ENCODE data around the gene CD300A.

The CD300A gene

DNA sequence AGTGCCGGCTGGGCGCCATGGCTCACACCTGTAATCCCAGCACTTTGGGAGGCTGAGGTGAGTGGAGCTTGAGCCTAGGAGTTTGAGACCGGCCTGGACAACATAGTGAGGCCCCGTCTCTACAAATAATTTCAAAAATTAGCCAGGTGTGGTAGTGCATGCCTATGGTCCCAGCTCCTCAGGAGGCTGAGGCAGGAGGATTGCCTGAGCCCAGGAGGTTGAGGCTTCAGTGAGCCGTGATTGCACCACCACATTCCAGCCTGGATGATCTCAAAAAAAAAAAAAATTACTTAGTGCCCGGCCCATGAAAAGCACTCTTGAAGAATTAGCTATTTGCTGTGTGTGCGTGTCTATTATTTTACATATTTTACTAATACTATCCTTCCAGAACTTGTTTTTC is 24.9 kb upstream of the CD300A start:
- DNase-seq, result no peak

DNA sequence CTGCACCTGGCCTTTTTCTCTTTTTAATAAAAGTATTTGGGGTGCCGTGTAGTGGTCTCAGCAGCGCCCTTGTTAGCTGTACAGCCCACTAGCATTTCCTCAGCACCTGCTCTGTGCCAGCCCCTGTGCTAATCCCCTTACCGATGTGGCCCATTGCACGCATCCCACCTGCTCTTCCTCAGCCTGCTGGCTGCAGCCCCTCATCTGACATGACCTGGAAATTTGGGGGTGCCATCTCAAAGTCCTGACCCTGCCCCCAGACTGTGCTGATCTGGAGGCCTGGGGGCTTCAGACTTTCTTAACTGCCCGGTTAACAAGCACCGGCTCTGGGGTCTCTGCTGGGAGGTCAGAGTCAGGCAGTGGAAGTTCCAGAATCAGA is 24.2 kb upstream of the CD300A start:
- DNase-seq, result no peak

DNA sequence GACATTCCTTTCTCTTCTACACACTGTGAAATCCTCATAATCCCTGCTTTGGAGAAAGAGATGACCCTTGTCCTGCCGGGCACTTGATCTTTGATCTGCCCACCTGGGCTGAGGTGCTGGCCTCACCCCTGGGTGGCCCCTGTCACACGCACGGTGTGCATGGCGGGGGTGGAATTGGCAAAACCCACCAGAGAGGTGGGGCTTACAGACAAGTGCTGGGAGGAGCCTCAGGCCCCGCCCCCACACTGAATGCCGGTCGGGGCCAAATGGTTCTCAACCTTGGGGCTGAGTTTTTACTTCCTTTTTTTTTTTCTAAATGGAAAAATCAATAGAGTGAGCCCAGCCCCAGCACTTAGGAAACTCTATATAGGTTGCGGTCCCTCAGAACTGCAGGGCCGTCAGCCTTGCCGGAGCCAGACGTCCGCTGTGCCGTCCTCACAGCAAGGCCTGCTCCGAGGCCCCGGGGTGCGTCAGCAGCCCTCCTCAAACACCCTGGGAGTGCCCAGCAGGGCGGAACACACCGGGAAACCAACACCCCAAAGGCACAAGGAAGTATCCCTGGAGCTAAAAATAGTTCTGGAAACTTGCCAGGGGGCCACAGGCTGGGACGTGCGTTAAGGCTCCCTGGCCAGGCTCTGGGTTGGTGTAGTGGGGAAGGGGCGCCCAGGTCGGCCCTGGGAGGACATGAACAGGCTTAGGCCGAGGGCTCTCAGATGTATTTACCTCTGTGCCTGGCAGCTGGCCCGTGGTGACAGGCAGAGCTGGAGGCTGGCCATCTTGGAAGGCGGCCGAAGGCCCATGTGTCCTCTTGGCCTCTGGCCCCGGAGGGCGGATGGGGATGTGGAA is 23.5 kb upstream of the CD300A start:
- DNase-seq, result peak; percentile 75

DNA sequence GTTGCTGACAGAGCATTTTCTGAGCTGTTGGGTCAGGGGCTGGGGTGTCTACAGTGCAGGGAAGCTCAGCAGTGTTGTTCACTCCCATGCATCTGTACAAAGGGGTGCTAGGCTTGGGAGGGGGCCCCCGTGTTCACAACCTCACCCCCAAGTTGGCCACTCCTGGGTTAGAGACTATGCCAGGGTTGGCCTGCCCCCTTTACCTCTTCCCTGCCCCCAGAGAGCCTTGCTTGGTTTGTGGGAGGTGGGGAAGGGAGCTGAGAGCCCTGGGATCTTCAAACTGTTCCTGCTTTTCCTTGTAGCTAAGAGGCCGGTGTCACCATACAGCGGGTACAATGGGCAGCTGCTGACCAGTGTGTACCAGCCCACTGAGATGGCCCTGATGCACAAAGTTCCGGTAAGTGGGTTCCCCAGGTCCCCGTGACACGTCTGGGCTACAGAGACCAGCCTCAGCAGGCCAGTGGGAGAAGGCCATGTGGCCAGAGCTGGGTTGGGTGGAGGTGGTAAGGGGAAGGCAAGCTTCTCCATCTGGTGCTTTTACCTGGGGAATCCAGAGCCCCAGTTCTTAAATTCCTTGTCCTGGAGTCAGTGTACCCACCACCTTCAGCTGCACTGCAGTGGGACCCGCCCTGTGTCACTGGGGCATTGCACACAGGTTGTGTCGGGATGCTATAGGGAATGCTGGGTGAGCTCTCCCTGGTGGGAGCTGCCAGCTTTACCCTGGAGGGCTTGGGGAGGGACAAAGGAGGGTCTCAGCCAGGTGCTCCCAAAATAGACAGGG is 22.7 kb upstream of the CD300A start:
- DNase-seq, result no peak

DNA sequence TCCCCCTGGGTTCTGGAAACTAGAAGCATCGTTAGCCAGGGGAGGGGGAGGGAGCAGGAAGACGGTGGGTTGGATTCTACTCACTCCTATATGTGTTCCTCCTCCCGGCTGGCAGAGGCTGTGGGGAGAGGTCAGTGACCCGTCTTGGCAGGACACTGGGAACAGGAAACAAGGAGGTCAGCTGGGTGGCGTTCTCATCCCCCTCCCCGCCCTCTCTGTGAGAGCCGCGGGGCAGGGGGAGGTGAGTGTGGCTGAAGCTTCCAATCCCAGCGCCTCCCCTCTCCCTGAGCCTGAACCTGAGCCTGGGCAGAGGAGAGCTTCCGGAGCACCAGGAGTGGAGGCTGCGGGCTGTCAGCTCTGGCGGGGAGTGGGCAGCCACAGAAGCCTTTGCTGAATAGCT is 22.0 kb upstream of the CD300A start:
- DNase-seq, result peak; percentile 43

DNA sequence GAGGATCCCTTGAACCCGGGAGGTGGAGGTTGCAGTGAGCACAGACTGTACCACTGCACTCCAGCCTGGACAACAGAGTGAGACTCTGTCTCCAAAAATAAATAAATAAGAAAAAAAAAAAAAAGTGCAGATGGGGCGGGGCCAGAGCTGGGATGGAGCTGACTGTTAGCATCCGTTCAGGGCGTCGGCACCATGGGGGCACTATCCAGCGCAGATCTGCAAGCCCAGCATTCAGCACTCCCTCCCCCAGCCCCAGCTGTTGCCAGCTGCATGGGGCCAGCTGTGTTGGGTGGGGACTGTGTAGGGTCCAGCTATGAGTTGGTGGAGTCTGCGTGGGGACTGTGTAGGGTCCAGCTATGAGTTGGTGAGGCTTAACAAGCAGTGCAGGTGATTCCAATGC is 21.3 kb upstream of the CD300A start:
- DNase-seq, result no peak

DNA sequence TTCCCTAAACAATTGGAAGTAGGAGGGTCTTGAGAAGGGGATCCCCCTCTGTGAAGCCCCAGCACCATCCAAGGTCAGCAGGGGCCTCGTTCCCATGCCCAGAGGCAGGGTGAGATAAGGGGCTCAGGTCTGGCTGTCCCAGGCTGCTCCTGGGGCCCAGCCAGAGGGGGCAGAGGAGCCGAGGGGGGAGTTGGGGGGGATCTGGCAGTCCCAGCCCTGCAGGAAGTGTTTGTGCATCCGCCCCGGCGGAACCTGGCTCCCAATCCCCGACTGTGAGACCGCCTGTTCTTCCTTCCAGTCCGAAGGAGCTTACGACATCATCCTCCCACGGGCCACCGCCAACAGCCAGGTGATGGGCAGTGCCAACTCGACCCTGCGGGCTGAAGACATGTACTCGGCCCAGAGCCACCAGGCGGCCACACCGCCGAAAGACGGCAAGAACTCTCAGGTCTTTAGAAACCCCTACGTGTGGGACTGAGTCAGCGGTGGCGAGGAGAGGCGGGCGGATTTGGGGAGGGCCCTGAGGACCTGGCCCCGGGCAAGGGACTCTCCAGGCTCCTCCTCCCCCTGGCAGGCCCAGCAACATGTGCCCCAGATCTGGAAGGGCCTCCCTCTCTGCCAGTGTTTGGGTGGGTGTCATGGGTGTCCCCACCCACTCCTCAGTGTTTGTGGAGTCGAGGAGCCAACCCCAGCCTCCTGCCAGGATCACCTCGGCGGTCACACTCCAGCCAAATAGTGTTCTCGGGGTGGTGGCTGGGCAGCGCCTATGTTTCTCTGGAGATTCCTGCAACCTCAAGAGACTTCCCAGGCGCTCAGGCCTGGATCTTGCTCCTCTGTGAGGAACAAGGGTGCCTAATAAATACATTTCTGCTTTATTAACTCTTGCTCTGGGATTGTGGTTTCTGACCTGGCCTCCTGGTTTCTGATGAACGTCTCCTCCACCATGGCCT is 19.6 kb upstream of the CD300A start:
- no peak for DNase-seq

DNA sequence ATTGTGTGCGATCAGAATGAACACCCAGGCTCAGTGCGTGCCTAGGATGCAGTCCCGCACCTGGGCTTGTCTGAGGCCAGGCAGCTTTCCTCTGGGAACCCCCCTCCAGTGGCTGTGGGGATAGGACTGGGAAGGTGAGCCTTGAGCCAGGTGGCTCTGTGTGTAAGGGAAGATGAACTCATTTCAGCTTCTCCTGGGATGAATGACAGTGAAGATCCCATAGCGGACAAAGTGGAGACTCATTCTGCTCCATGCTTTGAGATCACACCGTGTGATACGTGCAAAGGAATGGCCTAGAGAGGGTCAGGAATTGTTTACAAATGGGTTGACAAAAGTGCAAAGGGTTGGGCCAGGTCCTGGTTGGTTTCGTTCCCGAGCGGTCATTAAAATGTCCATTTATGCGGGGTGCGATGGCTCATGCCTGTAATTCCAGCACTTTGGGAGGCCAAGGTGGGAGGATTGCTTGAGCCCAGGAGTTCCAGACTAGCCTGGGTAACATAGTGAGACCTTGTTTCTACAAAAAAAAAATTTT is 18.7 kb upstream of the CD300A start:
- DNase-seq, result no peak

DNA sequence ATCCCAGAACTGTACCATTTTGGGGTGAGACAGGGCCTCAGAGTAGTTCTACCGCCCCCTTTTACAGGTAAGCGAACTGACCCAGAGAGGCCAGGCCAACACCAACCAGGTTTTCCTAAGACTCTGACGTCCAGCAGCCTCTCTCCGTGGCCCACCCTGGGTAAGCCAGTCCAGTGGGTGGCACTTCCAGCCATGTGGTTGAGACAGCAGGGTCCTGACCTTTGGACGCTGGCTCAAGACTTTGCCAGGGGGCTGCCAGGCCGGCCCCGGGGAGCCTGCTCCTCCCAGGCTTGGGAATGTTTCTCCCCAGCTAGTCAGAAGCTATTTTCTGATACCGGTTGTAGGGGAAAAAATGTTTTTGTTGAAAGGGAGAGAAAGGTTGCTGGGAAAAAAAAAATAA is 17.7 kb upstream of the CD300A start:
- DNase-seq, result no peak

DNA sequence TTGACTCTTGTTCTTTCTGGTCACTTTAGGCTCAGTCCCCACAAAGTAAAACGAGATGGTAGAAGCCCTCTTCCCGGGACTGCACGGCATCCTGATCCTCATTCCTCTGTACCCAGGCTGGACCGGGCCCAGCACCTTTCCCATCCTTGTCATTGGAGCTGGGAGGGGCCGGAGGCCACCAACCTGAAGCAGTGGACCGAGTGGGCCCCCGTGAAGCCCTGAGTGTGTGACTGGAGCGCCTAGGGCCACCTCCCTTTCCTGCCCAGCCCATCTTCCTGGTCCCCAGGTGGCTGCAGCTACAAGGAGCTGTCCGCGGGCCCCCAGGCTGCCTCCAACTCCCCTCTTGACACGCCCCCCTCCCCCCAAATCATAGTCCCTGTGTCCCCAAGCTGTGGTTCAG is 17.1 kb upstream of the CD300A start:
- DNase-seq, result no peak

DNA sequence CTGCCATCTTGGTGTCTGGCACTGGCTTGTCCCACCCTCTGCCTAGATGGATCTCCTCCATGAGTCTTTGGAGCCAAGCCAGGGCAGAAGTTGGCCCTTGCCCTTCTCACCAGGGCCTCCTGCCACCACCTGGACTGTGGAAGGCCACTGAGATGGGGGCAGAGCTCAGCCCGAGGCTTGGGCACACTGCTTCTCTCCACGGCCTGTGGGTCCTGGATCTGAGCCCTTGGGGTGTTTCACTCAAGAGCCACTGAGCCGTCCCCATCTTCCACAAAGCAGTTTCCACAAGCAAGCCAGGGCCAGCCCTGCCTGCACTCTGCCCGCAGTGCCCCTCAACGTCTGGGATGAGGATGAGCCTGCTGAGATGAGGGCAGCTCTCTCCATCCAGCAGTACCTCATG is 16.7 kb upstream of the CD300A start:
- no peak for DNase-seq

DNA sequence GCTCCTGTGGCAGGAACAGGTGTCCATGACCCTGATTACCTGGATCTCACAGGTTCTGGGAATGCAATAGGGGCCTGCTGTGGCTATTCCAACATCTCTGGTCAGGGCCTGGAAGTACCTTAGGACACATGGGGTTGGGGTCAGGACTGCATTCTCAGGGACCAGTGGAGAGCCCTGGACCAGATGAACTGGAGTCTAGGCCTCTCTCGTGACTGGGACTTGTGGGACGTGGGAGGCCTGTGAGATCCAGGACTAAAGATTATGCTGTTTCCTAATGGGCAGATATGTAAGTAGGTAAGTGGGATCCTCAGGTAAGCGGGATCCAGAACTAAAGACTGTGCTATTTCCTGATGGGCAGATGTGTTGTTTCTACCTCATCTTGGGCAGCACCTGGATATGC is 16.2 kb upstream of the CD300A start:
- DNase-seq, result no peak

DNA sequence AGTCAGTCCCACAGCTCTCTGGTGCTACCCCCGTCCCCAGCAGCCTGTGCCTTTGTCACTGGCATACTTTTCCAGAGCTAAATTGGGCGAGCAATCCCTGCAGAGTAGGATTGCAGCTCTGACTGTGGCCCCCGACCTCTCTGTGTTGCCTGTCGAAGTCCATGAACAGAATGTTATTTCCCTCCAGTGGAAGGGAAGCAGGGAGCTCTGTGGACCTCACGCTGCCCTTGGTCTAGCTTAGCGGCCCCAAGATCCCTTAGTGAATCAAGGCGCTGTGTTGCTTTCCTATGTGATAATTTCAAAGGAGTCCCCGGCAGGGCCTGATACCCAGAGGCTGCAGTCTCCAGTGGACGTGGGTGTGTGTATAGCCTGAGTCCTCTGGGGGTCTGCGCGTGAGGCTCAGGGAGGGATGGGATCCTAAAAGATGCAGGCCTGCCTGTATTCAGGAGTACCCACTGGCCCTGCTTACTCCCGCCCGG is 15.5 kb upstream of the CD300A start:
- no peak for DNase-seq

DNA sequence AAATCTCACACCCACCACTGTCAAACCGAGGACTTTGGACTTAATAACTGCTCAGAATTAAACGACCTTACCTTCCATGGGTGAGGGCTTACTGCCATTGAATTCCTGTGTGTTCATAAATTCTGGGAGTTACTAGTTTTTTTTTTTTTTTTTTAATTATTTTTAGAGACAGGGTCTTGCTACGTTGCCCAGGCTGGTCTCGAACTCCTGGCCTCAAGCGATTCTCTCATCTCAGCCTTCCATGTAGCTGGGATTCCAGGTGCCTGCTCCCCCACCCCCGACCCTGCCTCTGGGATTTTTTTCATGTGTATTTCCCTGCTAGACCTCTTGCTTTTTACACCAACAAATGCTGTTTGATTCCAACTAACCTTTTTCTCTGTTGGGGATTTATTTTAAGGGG is 14.9 kb upstream of the CD300A start:
- no peak for DNase-seq

DNA sequence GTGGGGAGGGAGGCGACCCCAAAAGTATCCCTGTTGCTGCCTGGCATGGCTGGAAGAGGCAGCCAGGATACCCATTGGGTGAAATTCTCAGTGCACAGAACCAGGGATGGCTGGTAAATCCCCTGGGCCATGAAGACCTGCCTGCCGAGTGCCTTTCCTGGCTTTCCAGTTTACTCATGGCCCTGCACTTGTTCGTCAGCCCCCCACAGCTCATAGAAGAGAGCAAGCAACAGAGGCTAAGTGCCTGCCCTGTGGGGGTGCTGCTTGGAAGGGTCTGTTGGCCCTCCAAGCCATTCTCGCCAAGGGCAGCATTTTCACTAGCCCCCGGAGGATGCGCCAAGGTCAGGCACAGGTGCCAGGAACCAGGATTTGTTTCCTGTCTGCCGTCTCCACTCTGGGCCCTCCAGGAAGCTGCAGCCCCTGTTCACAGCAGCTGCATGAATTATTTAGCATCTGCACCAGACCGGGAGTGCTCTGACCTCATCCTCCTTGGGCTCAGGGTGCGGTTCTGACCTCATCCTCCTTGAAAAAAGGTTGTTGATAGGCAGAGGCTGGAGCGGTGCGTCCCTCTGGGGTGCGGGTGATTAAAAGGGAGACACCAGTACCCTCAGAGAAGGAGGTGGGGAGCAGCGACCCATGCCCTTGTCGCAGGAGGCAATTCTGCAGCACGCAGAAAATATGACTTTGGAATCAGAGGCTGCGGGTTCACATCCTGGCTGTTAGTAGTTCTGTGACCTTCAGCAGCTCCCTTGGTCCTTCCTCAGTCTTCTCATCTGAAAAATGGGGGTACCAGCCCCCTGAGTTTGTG is 14.2 kb upstream of the CD300A start:
- DNase-seq, result peak; percentile 80

DNA sequence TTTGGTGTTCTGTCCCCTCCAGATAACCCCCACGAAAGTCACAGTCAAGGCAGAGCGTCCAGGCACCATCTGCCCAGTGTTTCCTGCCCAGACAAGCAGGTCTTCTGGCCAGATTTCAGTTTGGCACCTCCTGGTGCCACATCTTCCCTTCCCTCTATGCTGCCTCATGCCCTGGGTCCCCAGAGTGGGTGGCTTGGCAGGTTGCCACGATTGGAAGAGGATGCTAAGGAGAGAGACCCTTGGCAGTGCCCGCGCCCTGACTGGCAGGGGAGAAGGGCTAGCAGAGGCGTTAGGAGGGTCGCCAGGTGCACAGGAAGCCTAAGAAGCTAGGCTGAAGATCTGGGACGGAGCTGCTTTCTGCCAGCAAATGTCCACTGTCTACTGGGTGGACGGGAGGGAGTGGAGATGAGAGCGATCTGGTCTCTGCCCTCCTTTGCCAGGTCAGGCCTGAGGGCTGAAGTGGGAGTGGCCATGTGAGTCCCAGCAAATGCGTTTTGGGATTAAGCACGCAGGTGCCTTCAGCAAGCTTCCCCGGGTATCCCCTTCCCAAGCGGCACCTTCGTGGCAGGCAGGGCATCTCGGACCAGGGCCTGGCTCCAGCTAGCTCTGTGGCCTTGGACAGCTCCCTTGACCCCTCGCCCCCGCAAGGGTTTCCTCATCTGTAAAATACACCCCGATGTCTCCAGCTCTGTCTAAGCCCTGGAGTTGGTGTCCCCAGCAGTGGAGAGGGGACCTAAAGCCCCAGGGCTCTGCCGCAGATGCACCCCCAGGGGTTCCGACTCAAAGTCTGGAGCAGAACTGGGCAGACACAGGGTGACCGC is 13.4 kb upstream of the CD300A start:
- peak; percentile 65 for DNase-seq

DNA sequence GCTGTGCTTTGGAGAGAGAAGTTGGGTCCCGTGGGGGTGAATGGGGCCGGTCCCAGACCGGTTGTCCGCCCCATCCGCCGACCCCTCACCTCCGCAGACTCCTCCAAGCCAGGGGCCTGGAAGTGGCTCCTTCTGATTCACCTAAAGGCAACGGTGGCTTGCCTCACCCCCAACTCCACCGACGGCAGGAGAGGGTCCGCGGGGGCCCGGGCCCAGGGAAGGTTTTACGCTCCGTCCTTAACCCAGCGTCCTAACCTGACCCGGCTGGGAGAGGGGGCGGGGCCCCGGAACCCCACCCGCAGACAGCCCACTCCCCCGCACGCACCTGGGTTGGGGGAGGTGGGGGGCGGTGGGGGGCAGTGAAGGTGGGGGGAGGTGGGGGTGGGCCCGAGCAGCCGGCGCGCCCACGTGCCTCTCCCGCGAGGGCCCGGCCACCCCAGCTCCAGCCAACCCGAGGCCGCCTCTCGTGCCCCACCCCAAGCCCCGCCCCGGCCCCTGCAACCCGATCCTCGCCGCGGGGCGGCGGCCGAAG is 12.7 kb upstream of the CD300A start:
- DNase-seq, result no peak

DNA sequence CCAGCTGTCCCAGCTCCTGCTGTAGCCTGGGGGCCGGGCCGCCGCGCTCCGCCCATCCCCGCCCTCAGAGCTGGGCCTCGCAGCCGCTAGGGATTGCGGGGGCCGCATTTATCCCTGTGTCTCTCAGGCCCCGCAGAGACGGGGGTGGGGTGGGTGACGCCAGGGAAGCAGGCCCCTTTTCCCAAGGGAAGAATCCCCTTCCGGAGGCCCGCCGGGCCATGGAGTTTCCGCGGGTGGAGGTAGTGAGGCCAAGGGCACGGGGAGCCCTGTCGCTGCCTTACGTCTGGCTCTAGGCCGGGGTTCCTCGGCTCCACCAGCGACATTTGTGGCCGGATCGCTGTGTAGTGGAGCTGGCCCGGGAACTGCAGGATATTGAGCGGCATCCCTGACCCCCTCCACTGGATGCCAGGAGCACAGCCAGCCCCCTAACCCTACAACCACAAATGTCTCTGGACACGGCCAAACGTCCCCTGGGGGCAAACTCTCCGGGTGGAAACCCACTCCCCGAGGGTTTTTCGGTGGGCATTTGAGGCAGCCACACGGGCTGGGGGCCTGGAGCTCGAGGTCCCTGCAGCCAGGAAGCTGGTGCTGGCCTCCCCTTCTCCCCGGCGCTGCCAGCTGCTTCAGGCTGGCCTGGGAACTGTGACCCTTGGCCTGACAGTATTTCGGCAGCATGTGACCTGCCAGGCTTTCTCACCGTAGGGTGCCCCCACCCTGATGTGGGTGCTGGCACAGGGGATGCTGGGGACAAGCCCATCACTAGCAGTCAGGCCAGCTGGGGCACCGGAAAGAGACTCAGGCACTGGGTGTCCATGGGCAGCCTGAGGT is 12.0 kb upstream of the CD300A start:
- peak; percentile 97 for DNase-seq

DNA sequence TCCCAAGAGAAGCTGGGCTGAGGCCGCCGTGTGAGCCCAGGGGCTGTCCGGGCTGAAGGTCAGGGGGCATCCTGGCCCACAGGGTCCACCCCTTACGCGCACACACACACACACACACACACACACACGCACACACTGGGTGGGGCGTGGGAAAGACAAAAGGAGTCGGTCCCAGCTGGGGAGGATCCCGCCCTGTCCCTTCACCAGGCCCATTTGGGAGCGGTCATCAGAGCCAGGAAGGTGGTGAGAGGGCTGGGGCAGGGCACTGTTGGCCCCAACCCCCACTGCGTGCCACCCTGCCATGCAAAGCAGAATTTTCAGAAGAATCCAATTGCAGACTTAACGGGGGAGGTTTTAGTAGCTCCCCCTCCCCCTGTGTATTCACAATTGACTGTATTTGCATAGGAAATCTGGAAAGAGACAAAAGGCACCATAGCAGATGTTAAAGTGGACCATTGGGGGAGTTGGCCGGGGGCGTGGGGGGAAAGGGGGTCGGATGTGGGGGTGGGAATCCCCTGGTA is 11.3 kb upstream of the CD300A start:
- DNase-seq, result peak; percentile 76

DNA sequence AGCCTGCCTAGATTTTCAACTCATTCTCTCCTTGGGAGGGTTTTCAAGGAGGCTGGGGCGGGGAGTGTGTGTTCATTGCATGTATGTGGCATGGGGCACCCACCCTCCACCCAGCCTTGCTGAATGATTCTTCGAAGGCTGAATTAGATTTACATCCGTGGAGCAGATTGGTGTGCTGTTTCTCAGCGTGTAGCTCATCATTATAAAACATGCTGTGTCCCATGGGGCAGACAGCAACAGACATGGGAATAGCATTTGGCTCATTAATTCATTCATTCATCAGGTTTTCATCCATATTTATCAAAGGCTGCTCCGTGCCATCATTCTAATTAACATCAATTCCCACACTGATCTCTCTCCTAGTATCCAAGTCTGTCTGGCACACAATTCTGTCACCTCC is 10.6 kb upstream of the CD300A start:
- peak; percentile 41 for DNase-seq

Measured in NCI-H69 (cell line).